HEK293T (cell line): ENCODE data around the gene ANXA3.

Experiments used
- ELF4 ChIP-seq: fragments of 450-650 bp; IDR thresholded peaks from 2 replicates; pipeline ENCODE4 v1.6.1; 2017; ENCODE audit warnings: antibody characterized with exemption
- HDGF ChIP-seq: fragments of 450-650 bp; IDR thresholded peaks from 2 replicates; pipeline ENCODE4 v1.6.1; 2017; ENCODE audit warnings: antibody characterized with exemption, borderline replicate concordance

DNA sequence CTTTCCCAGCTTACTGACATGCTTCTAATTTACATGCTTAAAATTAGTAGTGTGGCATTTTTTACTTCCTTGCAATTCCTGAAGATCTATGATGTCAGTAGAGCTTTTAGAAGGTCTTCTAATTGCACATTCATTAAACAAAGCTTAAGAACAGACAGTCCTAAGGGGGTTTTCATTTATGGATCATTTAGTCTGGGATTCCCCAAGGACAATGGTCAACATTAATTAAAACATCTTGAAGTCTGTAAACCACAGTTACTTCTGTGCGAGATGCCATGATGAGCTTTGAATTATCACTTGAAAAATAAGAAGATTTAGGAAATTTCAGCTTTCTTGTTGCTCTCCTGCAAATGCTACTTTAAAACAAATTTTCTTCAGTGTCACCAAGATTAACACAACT lies 20.2 kb downstream of the ANXA3 start:
- no peak for TF ChIP-seq ELF4
- TF ChIP-seq HDGF, result no peak
